WTC11 (cell line): ENCODE results near the gene PTPRT.

Experiments
- CBFB ChIP-seq: sonication (generic); formaldehyde crosslinking; IDR thresholded peaks from 2 replicates; pipeline ENCODE4 v1.8.1; 2022; ENCODE audit warnings: mild to moderate bottlenecking, low read depth, missing genetic modification reagents
- CTCF ChIP-seq: fragments of 200-600 bp; IDR thresholded peaks from 2 replicates; pipeline ENCODE4 v1.8.0; 2022; ENCODE audit warnings: antibody characterized with exemption
- NR3C1 ChIP-seq: sonication (generic); formaldehyde crosslinking; conservative IDR thresholded peaks from 2 replicates; pipeline ENCODE4 v1.8.1; 2023; ENCODE audit warnings: low read depth, mild to moderate bottlenecking, missing genetic modification reagents
- OVOL2 ChIP-seq: fragments of 250-450 bp; sonication (Bioruptor Pico); IDR thresholded peaks from 2 replicates; pipeline ENCODE4 v1.9.0; 2021; ENCODE audit warnings: mild to moderate bottlenecking, borderline replicate concordance
- ZNF138 ChIP-seq: sonication (generic); formaldehyde crosslinking; conservative IDR thresholded peaks from 2 replicates; pipeline ENCODE4 v1.8.1; 2022; ENCODE audit warnings: mild to moderate bottlenecking, moderate library complexity, missing genetic modification reagents
- ZNF281 ChIP-seq: sonication (generic); formaldehyde crosslinking; IDR thresholded peaks from 2 replicates; pipeline ENCODE4 v1.8.0; 2023; ENCODE audit warnings: mild to moderate bottlenecking, missing genetic modification reagents

DNA sequence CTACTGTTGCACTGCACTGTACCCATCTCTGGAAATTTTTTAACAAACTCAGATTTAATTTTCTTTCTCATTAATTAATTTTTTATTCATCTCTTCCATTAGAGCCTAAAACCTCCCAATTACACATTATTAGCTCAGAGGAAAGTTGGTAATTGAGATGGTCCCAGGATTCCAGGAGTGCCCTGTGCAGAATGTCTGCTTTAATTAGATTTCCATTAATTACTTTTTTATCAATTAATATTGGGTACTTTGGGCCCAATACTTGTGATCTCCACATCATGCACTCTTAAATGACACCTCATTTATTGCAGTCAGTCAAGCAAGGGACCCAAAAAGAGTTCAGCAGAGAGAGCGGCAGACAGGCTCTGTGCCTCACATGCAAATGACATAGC lies 232.0 kb downstream of the PTPRT start:
- TF ChIP-seq CTCF (no peak), ZNF281 (CRISPR knock-in tag) (no peak), ZNF138 (CRISPR knock-in tag) (no peak), NR3C1 (CRISPR knock-in tag) (no peak), CBFB (CRISPR knock-in tag) (no peak), OVOL2 (no peak)
